ENCODE data around the gene IFRD1. TPM values are rescaled to one million over a fixed set of nuclear protein-coding genes. Genes with fewer than 3 reads are reported as not detected.

The IFRD1 gene
- polyA plus RNA-seq, 1 of the 3 experiments (the other 2 are of a cell fraction): 31.0 TPM

DNA sequence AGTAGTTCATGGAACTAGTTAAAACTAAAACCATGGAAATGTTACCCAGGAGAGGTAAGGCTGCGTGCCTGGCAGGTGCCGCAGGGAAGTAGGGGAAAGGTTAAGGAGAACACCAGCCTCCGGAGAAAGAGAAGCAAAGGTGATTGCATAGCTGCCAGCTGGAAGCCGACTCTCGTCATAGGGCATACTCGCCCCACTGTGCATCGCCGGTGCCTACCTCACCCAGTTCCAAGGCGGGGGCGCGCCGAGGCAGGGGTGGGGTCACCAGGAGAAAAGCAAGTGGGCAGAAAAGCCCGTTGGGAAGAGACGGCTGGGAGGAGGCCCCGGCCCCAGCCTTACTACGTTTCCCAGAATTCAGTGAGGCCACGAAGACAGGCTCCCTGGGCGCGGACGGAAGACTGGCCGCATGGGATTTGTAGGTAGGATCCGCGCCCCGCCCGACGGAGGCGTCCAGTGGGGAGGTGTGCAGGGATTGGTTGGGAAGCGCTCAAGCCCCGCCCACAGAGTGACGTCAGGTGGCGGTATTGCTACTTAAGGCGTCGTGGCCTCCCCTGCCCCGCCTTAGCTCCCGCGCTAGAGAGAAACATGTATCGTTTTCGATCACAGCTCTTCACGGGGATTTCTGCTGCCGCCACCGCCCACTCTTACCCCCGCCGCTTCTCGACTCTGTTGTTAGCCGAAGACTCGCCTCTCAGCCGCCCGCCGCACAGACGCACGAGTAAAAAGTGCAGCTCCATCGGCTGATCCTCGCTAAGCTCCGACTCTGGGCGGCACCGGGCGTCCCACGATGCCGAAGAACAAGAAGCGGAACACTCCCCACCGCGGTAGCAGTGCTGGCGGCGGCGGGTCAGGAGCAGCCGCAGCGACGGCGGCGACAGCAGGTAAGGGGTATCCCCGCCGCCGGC lies at the start of gene IFRD1 (continued):
- peak; percentile 52 for TF ChIP-seq GABPA (IDR thresholded peaks at IDR 0.05; ENCODE audit: low read depth)
- no peak for TF ChIP-seq EZH2phosphoT487 (IDR thresholded peaks at IDR 0.05; ENCODE audit: borderline replicate concordance, low read depth)
- TF ChIP-seq FOXJ3 (CRISPR knock-in tag; IDR thresholded peaks at IDR 0.05): no peak
- TF ChIP-seq SIN3A (IDR thresholded peaks at IDR 0.05; ENCODE audit: borderline replicate concordance, low read depth, low read length): 0 out of 2 replicates have a peak, but pooled peaks have one; percentile 56
- no peak for TF ChIP-seq CTCF (IDR thresholded peaks at IDR 0.05)
- TF ChIP-seq GATA2 (CRISPR knock-in tag; IDR thresholded peaks at IDR 0.05): no peak
- no peak for TF ChIP-seq SMC3 (IDR thresholded peaks at IDR 0.05; ENCODE audit: low read depth, low read length)
- TF ChIP-seq FOXM1 (IDR thresholded peaks at IDR 0.05; ENCODE audit: low read depth): no peak
- TF ChIP-seq, protein P1, sequence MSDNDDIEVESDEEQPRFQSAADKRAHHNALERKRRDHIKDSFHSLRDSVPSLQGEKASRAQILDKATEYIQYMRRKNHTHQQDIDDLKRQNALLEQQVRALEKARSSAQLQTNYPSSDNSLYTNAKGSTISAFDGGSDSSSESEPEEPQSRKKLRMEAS (IDR thresholded peaks at IDR 0.05; ENCODE audit: low read depth): peak; percentile 46; the same call in 1 of the 2 replicates
- no peak for TF ChIP-seq FOSL2 (IDR thresholded peaks at IDR 0.05; ENCODE audit: borderline replicate concordance, low read depth)
- no peak for TF ChIP-seq TCF12 (IDR thresholded peaks at IDR 0.05)
- TF ChIP-seq NFIC (IDR thresholded peaks at IDR 0.05; ENCODE audit: borderline replicate concordance): no peak

- H3K27me3 ChIP-seq (ENCODE audit: insufficient read depth): no peaks in the 10 kb centered on the region
- no peaks in the 10 kb centered on the region for H3K79me2 ChIP-seq (ENCODE audit: insufficient read depth)
- no peak overlapping the region for H3K27ac ChIP-seq (ENCODE audit: low read depth in 2 of 2, low read length in 1 of 2)
- H3K4me1 ChIP-seq (ENCODE audit: control insufficient read depth in 1 of 2, insufficient read depth in 2 of 2, low read depth in 1 of 2, low read length in 1 of 2): no peaks in the 10 kb centered on the region
- POLR2A ChIA-PET: no interaction called here
- no peaks in the 10 kb centered on the region for H3K9me2 ChIP-seq
- H3K9me3 ChIP-seq: no peaks in the 10 kb centered on the region
- H3K36me3 ChIP-seq (replicated peaks in 1 of 2; ENCODE audit: control insufficient read depth in 1 of 2, insufficient read depth in 2 of 2, low read length in 1 of 2): no peaks in the 10 kb centered on the region
- H3K4me3 ChIP-seq (ENCODE audit: low read depth in 2 of 2, low read length in 1 of 2): no peak overlapping the region
- H3K4me2 ChIP-seq: no peak overlapping the region
- H3F3A ChIP-seq (replicated peaks; ENCODE audit: insufficient read depth): no peaks in the 10 kb centered on the region
- TF ChIP-seq TEAD4 (IDR thresholded peaks at IDR 0.05; ENCODE audit: borderline replicate concordance, insufficient read depth) (no peak), NFIC (IDR thresholded peaks at IDR 0.05; ENCODE audit: borderline replicate concordance) (no peak), SMC3 (IDR thresholded peaks at IDR 0.05; ENCODE audit: low read depth, low read length) (no peak), TAF1 (IDR thresholded peaks at IDR 0.05; ENCODE audit: borderline replicate concordance, low read depth, low read length) (no peak), GABPA (IDR thresholded peaks at IDR 0.05; ENCODE audit: low read depth) (no peak), USF1 (IDR thresholded peaks at IDR 0.05; ENCODE audit: borderline replicate concordance, low read depth) (no peak), JUND (IDR thresholded peaks at IDR 0.05) (no peak), CHD2 (IDR thresholded peaks at IDR 0.05; ENCODE audit: low read length, partially characterized antibody) (no peak), NRF1 (IDR thresholded peaks at IDR 0.05; ENCODE audit: low read depth, low read length) (no peak), IRF3 (IDR thresholded peaks at IDR 0.05; ENCODE audit: low read depth, low read length) (no peak), RXRA (IDR thresholded peaks at IDR 0.05; ENCODE audit: borderline replicate concordance, low read depth) (no peak)
- TF ChIP-seq, protein P1 (IDR thresholded peaks at IDR 0.05; ENCODE audit: low read depth): no peak
- no peak overlapping the region for H3K9ac ChIP-seq
- H2AFZ ChIP-seq (ENCODE audit: low read depth): no peak overlapping the region
- no peaks in the 10 kb centered on the region for H4K20me1 ChIP-seq (ENCODE audit: insufficient read depth)
- CTCF ChIA-PET: interaction anchor here (1.1 to 4.9 kb wide), 4 partner anchors 8 to 663 kb away, joined by 3 to 18 read pairs (median 6); no protein-coding TSS in a partner anchor
- DNase-seq: no peak
These were observed 45.9 kb upstream of the IFRD1 start for GRCh38 chr7:112404321-112404720.
